Loucy (cell line): ENCODE results near the gene RRP1.

Experiments
- H2AFZ ChIP-seq: fragments of 200-600 bp; sonication (generic); 2 replicates; pipeline ENCODE4 v1.6.0; 2016; ENCODE audit warnings: antibody characterized with exemption, mild to moderate bottlenecking, low read length, moderate library complexity
- H3F3A ChIP-seq: fragments of 200-600 bp; 2 replicates; pipeline ENCODE4 v1.6.0; 2016; ENCODE audit warnings: antibody characterized with exemption, low read depth, mild to moderate bottlenecking
- H3K27me3 ChIP-seq: fragments of 200-600 bp; sonication (generic); 2 replicates; pipeline ENCODE4 v1.6.1; 2014; ENCODE audit warnings: low read length, mild to moderate bottlenecking; ENCODE audit not compliant: insufficient read depth, poor library complexity, severe bottlenecking
- H3K36me3 ChIP-seq: fragments of 200-600 bp; sonication (generic); 2 replicates; pipeline ENCODE4 v1.6.1; 2016; ENCODE audit warnings: low read length; ENCODE audit not compliant: insufficient read depth
- H3K4me1 ChIP-seq: fragments of 200-600 bp; sonication (generic); 2 replicates; pipeline ENCODE4 v1.5.1; 2014; ENCODE audit warnings: low read length, mild to moderate bottlenecking; ENCODE audit not compliant: insufficient read depth, poor library complexity, severe bottlenecking
- H3K4me2 ChIP-seq: fragments of 200-600 bp; sonication (generic); 2 replicates; pipeline ENCODE4 v1.6.0; 2014; ENCODE audit warnings: antibody characterized with exemption, low read length, low read depth, mild to moderate bottlenecking; ENCODE audit not compliant: poor library complexity, severe bottlenecking
- H3K4me3 ChIP-seq: fragments of 200-600 bp; sonication (generic); 2 replicates; pipeline ENCODE4 v1.5.1; 2014; ENCODE audit warnings: low read length, mild to moderate bottlenecking, mixed read lengths; ENCODE audit not compliant: poor library complexity, severe bottlenecking
- H3K79me2 ChIP-seq: fragments of 200-600 bp; sonication (generic); 2 replicates; pipeline ENCODE4 v1.6.1; 2014; ENCODE audit warnings: low read length; ENCODE audit not compliant: insufficient read depth
- H3K9ac ChIP-seq: fragments of 200-600 bp; sonication (generic); 2 replicates; pipeline ENCODE4 v1.6.0; 2014; ENCODE audit warnings: mild to moderate bottlenecking, low read depth, low read length, moderate library complexity; ENCODE audit not compliant: poor library complexity, severe bottlenecking
- H3K9me2 ChIP-seq: fragments of 200-600 bp; sonication (generic); replicated peaks from 2 replicates; pipeline ENCODE4 v1.6.1; 2016; ENCODE audit warnings: low read depth, low read length, mixed read lengths
- H3K9me3 ChIP-seq: fragments of 200-600 bp; sonication (generic); 2 replicates; pipeline ENCODE4 v1.6.1; 2014; ENCODE audit warnings: mild to moderate bottlenecking, antibody characterized with exemption, low read length, low read depth; ENCODE audit not compliant: insufficient read depth
- H4K20me1 ChIP-seq: fragments of 200-600 bp; sonication (generic); 2 replicates; pipeline ENCODE4 v1.6.0; 2014; ENCODE audit warnings: antibody characterized with exemption, low read length, mild to moderate bottlenecking; ENCODE audit not compliant: insufficient read depth, poor library complexity, severe bottlenecking
- CTCF ChIP-seq: fragments of 200-600 bp; sonication (generic); conservative IDR thresholded peaks from 2 replicates; pipeline ENCODE4 v1.5.1; 2014; ENCODE audit warnings: mild to moderate bottlenecking, antibody characterized with exemption, low read length
- EZH2phosphoT487 ChIP-seq: fragments of 200-600 bp; IDR thresholded peaks from 2 replicates; pipeline ENCODE4 v1.6.1; 2018; ENCODE audit warnings: antibody characterized with exemption, mild to moderate bottlenecking, moderate library complexity, borderline replicate concordance

RRP1 gene

GRCh38 chr21:43816611-43817071, 27.3 kb downstream of the RRP1 start:
- Histone ChIP-seq H3K4me2 (no peak overlapping the region), H3K36me3 (no peaks in the 10 kb centered on the region), H3K79me2 (no peaks in the 10 kb centered on the region), H2AFZ (no peak overlapping the region), H3F3A (no peaks in the 10 kb centered on the region), H4K20me1 (no peaks in the 10 kb centered on the region), H3K9me3 (no peaks in the 10 kb centered on the region), H3K9ac (no peak overlapping the region), H3K4me1 (no peaks in the 10 kb centered on the region), H3K4me3 (no peak overlapping the region), H3K9me2 (no peaks in the 10 kb centered on the region), H3K27me3 (no peaks in the 10 kb centered on the region)
- peak; percentile 23; the same call in 1 of the 2 replicates for TF ChIP-seq CTCF
- TF ChIP-seq EZH2phosphoT487, result no peak

- H3K36me3 ChIP-seq, result no peaks in the 10 kb centered on the region
- no peaks in the 10 kb centered on the region for H3K9me2 ChIP-seq
- no peaks in the 10 kb centered on the region for H3K9me3 ChIP-seq
- H4K20me1 ChIP-seq, result no peaks in the 10 kb centered on the region
- no peak overlapping the region for H2AFZ ChIP-seq
- no peak overlapping the region for H3K9ac ChIP-seq
- H3K4me1 ChIP-seq, result no peaks in the 10 kb centered on the region
- H3K79me2 ChIP-seq, result no peaks in the 10 kb centered on the region
- no peaks in the 10 kb centered on the region for H3F3A ChIP-seq
- TF ChIP-seq EZH2phosphoT487 (no peak), CTCF (no peak)
- no peaks in the 10 kb centered on the region for H3K27me3 ChIP-seq
- H3K4me3 ChIP-seq, result no peak overlapping the region
- H3K4me2 ChIP-seq, result no peak overlapping the region
Observed at GRCh38 chr21:43817157-43818086, 28.0 kb downstream of the RRP1 start.

- no peaks in the 10 kb centered on the region for H3K36me3 ChIP-seq
- H3K79me2 ChIP-seq, result no peaks in the 10 kb centered on the region
- no peaks in the 10 kb centered on the region for H3K9me3 ChIP-seq
- H3K4me2 ChIP-seq, result no peak overlapping the region
- no peak overlapping the region for H2AFZ ChIP-seq
- no peaks in the 10 kb centered on the region for H3K9me2 ChIP-seq
- H3F3A ChIP-seq, result no peaks in the 10 kb centered on the region
- no peaks in the 10 kb centered on the region for H4K20me1 ChIP-seq
- H3K9ac ChIP-seq, result no peak overlapping the region
- no peaks in the 10 kb centered on the region for H3K4me1 ChIP-seq
- no peak overlapping the region for H3K4me3 ChIP-seq
- H3K27me3 ChIP-seq, result no peaks in the 10 kb centered on the region
- TF ChIP-seq EZH2phosphoT487 (no peak), CTCF (no peak)
Observed at GRCh38 chr21:43818685-43819084, 29.3 kb downstream of the RRP1 start.
